ENCODE results near the gene RYR1. TPM values are rescaled to one million over a fixed set of nuclear protein-coding genes. Genes with fewer than 3 reads are reported as not detected.

RYR1 gene
- total RNA-seq, 2 donors from 2014 or later: 0.84 to 3.3 TPM

DNA sequence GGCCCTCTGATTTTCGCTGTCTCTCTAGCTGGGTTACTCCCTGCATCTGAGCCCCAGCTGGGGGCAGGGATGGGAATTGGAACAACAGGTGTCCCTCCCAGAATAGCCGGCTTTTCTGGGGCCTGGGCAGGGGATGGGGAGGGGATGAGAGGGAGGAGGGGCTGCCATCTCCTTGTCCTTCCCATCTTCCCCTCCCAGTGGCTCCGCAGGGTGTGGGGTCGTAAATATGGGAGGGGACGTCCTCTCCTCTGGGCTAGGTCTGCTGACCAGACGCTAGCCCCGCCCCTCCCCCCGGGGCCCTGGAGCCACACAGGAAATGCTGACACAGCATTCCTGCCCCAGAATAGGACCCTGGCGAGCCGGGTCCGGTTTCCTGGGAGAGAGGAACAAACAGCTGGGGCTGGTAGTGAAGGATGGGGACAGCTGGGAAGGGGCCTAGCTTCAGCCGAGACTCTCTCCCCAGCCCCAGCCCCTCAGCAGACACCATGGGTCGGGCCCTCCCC is 1.1 kb downstream of the RYR1 start:
- DNase-seq: peak; percentile 88
- TF ChIP-seq, protein P1, sequence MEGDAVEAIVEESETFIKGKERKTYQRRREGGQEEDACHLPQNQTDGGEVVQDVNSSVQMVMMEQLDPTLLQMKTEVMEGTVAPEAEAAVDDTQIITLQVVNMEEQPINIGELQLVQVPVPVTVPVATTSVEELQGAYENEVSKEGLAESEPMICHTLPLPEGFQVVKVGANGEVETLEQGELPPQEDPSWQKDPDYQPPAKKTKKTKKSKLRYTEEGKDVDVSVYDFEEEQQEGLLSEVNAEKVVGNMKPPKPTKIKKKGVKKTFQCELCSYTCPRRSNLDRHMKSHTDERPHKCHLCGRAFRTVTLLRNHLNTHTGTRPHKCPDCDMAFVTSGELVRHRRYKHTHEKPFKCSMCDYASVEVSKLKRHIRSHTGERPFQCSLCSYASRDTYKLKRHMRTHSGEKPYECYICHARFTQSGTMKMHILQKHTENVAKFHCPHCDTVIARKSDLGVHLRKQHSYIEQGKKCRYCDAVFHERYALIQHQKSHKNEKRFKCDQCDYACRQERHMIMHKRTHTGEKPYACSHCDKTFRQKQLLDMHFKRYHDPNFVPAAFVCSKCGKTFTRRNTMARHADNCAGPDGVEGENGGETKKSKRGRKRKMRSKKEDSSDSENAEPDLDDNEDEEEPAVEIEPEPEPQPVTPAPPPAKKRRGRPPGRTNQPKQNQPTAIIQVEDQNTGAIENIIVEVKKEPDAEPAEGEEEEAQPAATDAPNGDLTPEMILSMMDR (conservative IDR thresholded peaks at IDR 0.05): no peak
- peaks cover 10% of the 10 kb centered on the region for H3K27me3 ChIP-seq (ENCODE audit: control insufficient read depth, insufficient read depth, low read length, poor library complexity, severe bottlenecking)
- Mint-ChIP-seq H3K27me3 (ENCODE audit: insufficient read depth) (peaks cover 13% of the 10 kb centered on the region), H3K27ac (no peak overlapping the region), H3K36me3 (ENCODE audit: low read depth) (no peaks in the 10 kb centered on the region), H3K4me3 (peak overlapping the region; percentile 41), H3K9me3 (no peaks in the 10 kb centered on the region), H3K4me1 (peaks cover 4% of the 10 kb centered on the region)
- no peak overlapping the region for H3K4me3 ChIP-seq (ENCODE audit: low read length)
- no peaks in the 10 kb centered on the region for H3K36me3 ChIP-seq (ENCODE audit: control insufficient read depth, insufficient read depth, low read length)
- 19 to 28% methylated on average over 5 to 12 of the region's 13 CpGs for WGBS, 2 experiments (ENCODE audit: insufficient coverage in 1 of 2, insufficient read length in 1 of 2)
- no peaks in the 10 kb centered on the region for H3K4me1 ChIP-seq (ENCODE audit: control insufficient read depth, insufficient read depth, low read length)
- H3K9ac ChIP-seq (ENCODE audit: extremely low read depth, low read length, poor library complexity, severe bottlenecking): no peak overlapping the region
- H3K9me3 ChIP-seq (ENCODE audit: control insufficient read depth, low read length): no peaks in the 10 kb centered on the region
- peak overlapping the region; percentile 41 for H3K27ac ChIP-seq (ENCODE audit: low read depth, low read length)

- Histone ChIP-seq H3K36me3 (ENCODE audit: control insufficient read depth, insufficient read depth, low read length) (no peaks in the 10 kb centered on the region), H3K27me3 (ENCODE audit: control insufficient read depth, insufficient read depth, low read length, poor library complexity, severe bottlenecking) (peaks cover 10% of the 10 kb centered on the region), H3K4me3 (ENCODE audit: low read length) (no peak overlapping the region), H3K4me1 (ENCODE audit: control insufficient read depth, insufficient read depth, low read length) (no peaks in the 10 kb centered on the region), H3K9ac (ENCODE audit: extremely low read depth, low read length, poor library complexity, severe bottlenecking) (no peak overlapping the region), H3K27ac (ENCODE audit: low read depth, low read length) (no peak overlapping the region), H3K9me3 (ENCODE audit: control insufficient read depth, low read length) (no peaks in the 10 kb centered on the region)
- Mint-ChIP-seq H3K36me3 (ENCODE audit: low read depth) (no peaks in the 10 kb centered on the region), H3K9me3 (no peaks in the 10 kb centered on the region), H3K4me3 (no peak overlapping the region), H3K27me3 (ENCODE audit: insufficient read depth) (peaks cover 13% of the 10 kb centered on the region), H3K4me1 (peaks cover 7% of the 10 kb centered on the region), H3K27ac (no peak overlapping the region)
- DNase-seq: no peak
- WGBS, 2 experiments (ENCODE audit: insufficient coverage in 1 of 2, insufficient read length in 1 of 2): 91 to 93% methylated on average over 6 of the region's 6 CpGs
- TF ChIP-seq, protein P1 (conservative IDR thresholded peaks at IDR 0.05): no peak
Observed at GRCh38 chr19:38437295-38437694, 3.8 kb downstream of the RYR1 start.

- no peak overlapping the region for H3K27ac ChIP-seq (ENCODE audit: low read depth, low read length)
- TF ChIP-seq, protein P1 (conservative IDR thresholded peaks at IDR 0.05): no peak
- no peak overlapping the region for H3K9ac ChIP-seq (ENCODE audit: extremely low read depth, low read length, poor library complexity, severe bottlenecking)
- Mint-ChIP-seq H3K9me3 (no peaks in the 10 kb centered on the region), H3K4me1 (peaks cover 7% of the 10 kb centered on the region), H3K36me3 (ENCODE audit: low read depth) (no peaks in the 10 kb centered on the region), H3K27ac (no peak overlapping the region), H3K4me3 (no peak overlapping the region), H3K27me3 (ENCODE audit: insufficient read depth) (peaks cover 11% of the 10 kb centered on the region)
- H3K4me3 ChIP-seq (ENCODE audit: low read length): no peak overlapping the region
- H3K4me1 ChIP-seq (ENCODE audit: control insufficient read depth, insufficient read depth, low read length): no peaks in the 10 kb centered on the region
- H3K27me3 ChIP-seq (ENCODE audit: control insufficient read depth, insufficient read depth, low read length, poor library complexity, severe bottlenecking): peaks cover 10% of the 10 kb centered on the region
- no peak for DNase-seq
- whole genome bisulfite sequencing, 2 experiments (ENCODE audit: insufficient coverage in 1 of 2, insufficient read length in 1 of 2): 92 to 95% methylated on average over 2 of the region's 2 CpGs
- H3K9me3 ChIP-seq (ENCODE audit: control insufficient read depth, low read length): no peaks in the 10 kb centered on the region
- H3K36me3 ChIP-seq (ENCODE audit: control insufficient read depth, insufficient read depth, low read length): no peaks in the 10 kb centered on the region
Observed at GRCh38 chr19:38437917-38438316, 4.4 kb downstream of the RYR1 start.
